Lower leg skin (tissue), 3 donors: Measurements from ENCODE around the gene PDS5B.

Experiments
- CTCF ChIP-seq, 3 donors: fragments of 450-650 bp; IDR thresholded peaks; one replicate each; pipeline ENCODE4 v1.5.1; 2016; ENCODE audit warnings: antibody characterized with exemption in 3 of 3, mild to moderate bottlenecking in 3 of 3, moderate library complexity in 2 of 3
- POLR2A ChIP-seq, 2 donors: fragments of 450-650 bp; IDR thresholded peaks; one replicate each; pipeline ENCODE4 v1.6.1; 2016 to 2017; ENCODE audit warnings: antibody characterized with exemption in 2 of 2, mild to moderate bottlenecking in 1 of 2, moderate library complexity in 1 of 2

GRCh38 chr13:32745509-32745908 is 159.3 kb downstream of the PDS5B start:
- no peak for TF ChIP-seq CTCF (IDR thresholded peaks at IDR 0.05)
- no peak for TF ChIP-seq POLR2A (IDR thresholded peaks at IDR 0.05)
